Esophagus squamous epithelium (tissue), 5 donors: ENCODE results near the gene PTCHD4. TPM values are rescaled to one million over a fixed set of nuclear protein-coding genes. Genes with fewer than 3 reads are reported as not detected.

Experiments
- DNase-seq: peaks from one replicate; lab custom pipeline; 2025; lab: John Stamatoyannopoulos, UW
- H3K27ac ChIP-seq, 4 donors: fragments of 200-600 bp; sonication (generic); one replicate each; pipeline ENCODE4 v1.5.1; 2016 to 2019; ENCODE audit warnings: mild to moderate bottlenecking in 1 of 4
- H3K27me3 ChIP-seq, 4 donors: fragments of 200-600 bp; sonication (generic); 1 replicate in 3 of 4; 2 replicates in 1 of 4; pipeline versions ENCODE4 v1.5.1 to v1.6.0; 2017 to 2021; ENCODE audit warnings: antibody characterized with exemption in 1 of 4
- H3K36me3 ChIP-seq, 3 donors: fragments of 200-600 bp; sonication (generic); one replicate each; pipeline ENCODE4 v1.5.1; 2016 to 2019
- H3K4me1 ChIP-seq, 3 donors: fragments of 200-600 bp; sonication (generic); one replicate each; pipeline ENCODE4 v1.5.1; 2017 to 2019
- H3K4me3 ChIP-seq, 4 donors: fragments of 200-600 bp; sonication (generic); 1 replicate in 3 of 4; 2 replicates in 1 of 4; pipeline ENCODE4 v1.5.1; 2016 to 2019; ENCODE audit warnings: mild to moderate bottlenecking in 2 of 4, moderate library complexity in 1 of 4
- H3K9me3 ChIP-seq, 3 donors: fragments of 200-600 bp; sonication (generic); one replicate each; pipeline ENCODE4 v1.5.1; 2016 to 2019
- POLR2A ChIP-seq, 4 donors: fragments of 450-650 bp; IDR thresholded peaks; one replicate each; pipeline ENCODE4 v1.6.1; 2017; ENCODE audit warnings: antibody characterized with exemption in 4 of 4, mild to moderate bottlenecking in 4 of 4, moderate library complexity in 3 of 4
- WGBS, 2 donors: methylation state at CpG; one replicate each; pipeline ENCODE4 v1.1.5; 2018; 5-methylcytosine and 5-hydroxymethylcytosine counted together
- intact Hi-C: fragments of 100-400 bp; cut with DNase I; formaldehyde crosslinking; loops from one replicate; pipeline ENCODE4 v1.15.0; 2022
- total RNA-seq, 4 donors: library from RNA; depleted of rRNA; stranded (reverse); fragments of >200 nt; gene quantifications; one replicate each; pipeline ENCODE4 v1.1.0, GENCODE V29; 2016
- TF ChIP-seq, protein P1 (sequence below), 6 experiments: fragments of 450-650 bp in 4 of 6; fragments of 200-600 bp in 2 of 6; sonication (generic) in 2 of 6; IDR thresholded peaks; one replicate each; pipeline ENCODE4 v1.5.1; 2016 to 2019; ENCODE audit warnings: antibody characterized with exemption in 6 of 6, mild to moderate bottlenecking in 4 of 6, moderate library complexity in 4 of 6
- donor health status: DM: yes; HTN: yes; CAD: no.

The PTCHD4 gene
- total RNA-seq, 4 donors from 2014 or later, result 0.19 to 0.22 TPM; not detected in 2

DNA sequence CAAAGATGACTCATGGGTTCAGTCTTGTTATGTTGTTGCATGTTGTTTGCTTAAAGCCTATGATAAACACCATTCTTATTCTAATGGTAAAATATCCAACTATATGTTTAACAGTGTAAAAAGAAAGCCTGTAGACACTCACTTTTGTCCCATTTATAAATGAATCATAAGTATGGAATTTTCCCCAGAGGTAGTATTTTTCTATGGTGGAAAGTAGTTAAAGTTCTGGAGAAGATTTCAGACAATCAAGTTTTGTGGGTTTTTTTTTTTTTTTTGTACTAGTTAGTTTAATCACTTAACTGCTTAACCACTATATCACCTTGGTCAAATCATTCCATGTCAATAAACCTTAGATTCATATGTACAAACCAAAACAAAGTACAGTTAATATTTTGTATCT is 35.8 kb downstream of the PTCHD4 start:
- intact Hi-C loops, result no loop called here
- Histone ChIP-seq H3K4me3 (no peak overlapping the region), H3K9me3 (no peaks in the 10 kb centered on the region), H3K36me3 (no peaks in the 10 kb centered on the region), H3K4me1 (no peaks in the 10 kb centered on the region), H3K27ac (no peak overlapping the region), H3K27me3 (no peaks in the 10 kb centered on the region)
- no peak for TF ChIP-seq POLR2A (IDR thresholded peaks at IDR 0.05)
- TF ChIP-seq, protein P1, sequence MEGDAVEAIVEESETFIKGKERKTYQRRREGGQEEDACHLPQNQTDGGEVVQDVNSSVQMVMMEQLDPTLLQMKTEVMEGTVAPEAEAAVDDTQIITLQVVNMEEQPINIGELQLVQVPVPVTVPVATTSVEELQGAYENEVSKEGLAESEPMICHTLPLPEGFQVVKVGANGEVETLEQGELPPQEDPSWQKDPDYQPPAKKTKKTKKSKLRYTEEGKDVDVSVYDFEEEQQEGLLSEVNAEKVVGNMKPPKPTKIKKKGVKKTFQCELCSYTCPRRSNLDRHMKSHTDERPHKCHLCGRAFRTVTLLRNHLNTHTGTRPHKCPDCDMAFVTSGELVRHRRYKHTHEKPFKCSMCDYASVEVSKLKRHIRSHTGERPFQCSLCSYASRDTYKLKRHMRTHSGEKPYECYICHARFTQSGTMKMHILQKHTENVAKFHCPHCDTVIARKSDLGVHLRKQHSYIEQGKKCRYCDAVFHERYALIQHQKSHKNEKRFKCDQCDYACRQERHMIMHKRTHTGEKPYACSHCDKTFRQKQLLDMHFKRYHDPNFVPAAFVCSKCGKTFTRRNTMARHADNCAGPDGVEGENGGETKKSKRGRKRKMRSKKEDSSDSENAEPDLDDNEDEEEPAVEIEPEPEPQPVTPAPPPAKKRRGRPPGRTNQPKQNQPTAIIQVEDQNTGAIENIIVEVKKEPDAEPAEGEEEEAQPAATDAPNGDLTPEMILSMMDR (IDR thresholded peaks at IDR 0.05), result no peak
- no peak for DNase-seq

DNA sequence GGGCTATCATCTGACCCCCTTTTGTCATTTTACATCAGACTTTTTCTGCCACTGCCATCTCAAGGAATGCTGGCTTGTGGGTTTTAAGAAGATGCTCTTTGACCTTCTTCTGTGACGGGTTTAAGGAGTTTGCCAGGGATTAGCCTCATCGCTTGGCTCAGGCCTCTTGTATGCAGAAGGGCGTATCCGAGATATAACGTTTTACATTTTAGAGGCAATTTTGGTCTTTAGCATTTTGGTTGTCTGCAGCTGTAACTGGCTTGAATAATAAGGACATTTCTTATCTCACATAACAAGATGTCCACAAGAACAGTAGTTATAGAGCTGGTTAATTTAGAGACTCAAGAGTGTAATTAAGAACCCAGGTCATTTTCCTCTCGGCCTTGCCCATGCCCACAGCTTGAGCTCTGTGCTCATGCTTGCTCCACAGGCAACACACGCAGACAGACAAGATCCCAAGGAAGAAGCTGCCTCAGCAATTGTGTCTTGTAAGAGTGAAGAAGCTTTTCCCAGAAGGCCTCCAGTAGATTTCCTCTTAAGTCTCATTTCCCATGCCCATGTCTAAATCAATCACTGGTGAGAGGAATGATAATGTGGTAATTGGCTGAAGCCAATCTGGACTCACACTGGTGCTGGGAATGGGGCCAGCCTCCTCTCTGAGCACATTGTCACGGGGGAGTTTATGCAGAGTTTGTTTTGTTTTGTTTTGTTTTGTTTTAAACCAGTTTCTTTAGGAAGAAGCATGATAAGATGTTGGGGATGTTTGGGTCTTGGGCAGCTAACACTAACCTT is 36.8 kb downstream of the PTCHD4 start:
- H3K9me3 ChIP-seq, result no peaks in the 10 kb centered on the region
- no peak overlapping the region for H3K4me3 ChIP-seq
- peaks cover 0 to 4% (median 0%) of the 10 kb centered on the region in 3 donors for H3K4me1 ChIP-seq
- H3K36me3 ChIP-seq, result no peaks in the 10 kb centered on the region
- H3K27ac ChIP-seq, result no peak overlapping the region
- peaks cover 0 to 7% (median 0%) of the 10 kb centered on the region in 4 donors for H3K27me3 ChIP-seq
- WGBS, 2 donors, result 75 to 86% methylated on average over 8 of the region's 8 CpGs
- TF ChIP-seq, protein P1 (IDR thresholded peaks at IDR 0.05), result no peak
- TF ChIP-seq POLR2A (IDR thresholded peaks at IDR 0.05), result no peak
- no peak for DNase-seq
- intact Hi-C loops, result no loop called here

- H3K9me3 ChIP-seq, result no peaks in the 10 kb centered on the region
- H3K27ac ChIP-seq, result no peak overlapping the region
- peaks cover 0 to 16% (median 8%) of the 10 kb centered on the region in 3 donors for H3K4me1 ChIP-seq
- WGBS, 2 donors, result 55 to 69% methylated on average over 3 of the region's 3 CpGs
- intact Hi-C loops, result no loop called here
- no peak overlapping the region for H3K4me3 ChIP-seq
- peaks cover 0 to 28% (median 0%) of the 10 kb centered on the region in 4 donors for H3K27me3 ChIP-seq
- DNase-seq, result no peak
- TF ChIP-seq, protein P1 (IDR thresholded peaks at IDR 0.05), result no peak
- TF ChIP-seq POLR2A (IDR thresholded peaks at IDR 0.05), result no peak
- no peaks in the 10 kb centered on the region for H3K36me3 ChIP-seq
Observed at GRCh38 chr6:48071833-48072232, 39.2 kb downstream of the PTCHD4 start.

DNA sequence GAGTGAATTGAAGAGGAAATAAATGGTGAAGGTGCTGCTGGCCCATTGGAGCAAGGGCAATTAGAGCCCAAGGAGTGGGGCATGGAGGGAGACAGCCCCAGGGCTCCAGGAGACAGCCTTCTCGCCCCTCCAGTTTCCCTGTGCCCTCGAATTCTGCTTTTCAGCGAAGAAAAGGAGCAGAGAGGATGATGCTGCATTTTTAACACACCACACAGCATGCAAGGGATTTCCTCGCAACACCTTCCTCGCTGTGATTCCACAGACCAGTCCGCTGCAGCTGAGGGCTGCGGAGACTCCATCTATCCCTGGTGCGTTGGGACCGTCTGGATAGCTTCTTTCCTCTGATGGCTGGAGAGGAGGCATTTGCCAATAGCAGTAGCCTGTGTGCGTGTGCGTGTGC is 41.7 kb downstream of the PTCHD4 start:
- Histone ChIP-seq H3K4me3 (peak overlapping the region in 2 of 4 donors; percentile 36 to 59), H3K27me3 (peaks cover 0 to 28% (median 0%) of the 10 kb centered on the region in 4 donors), H3K36me3 (no peaks in the 10 kb centered on the region), H3K9me3 (no peaks in the 10 kb centered on the region), H3K4me1 (peaks cover 0 to 16% (median 8%) of the 10 kb centered on the region in 3 donors), H3K27ac (no peak overlapping the region)
- intact Hi-C loops, result no loop called here
- WGBS, 2 donors, result 42 to 69% methylated on average over 11 of the region's 11 CpGs
- no peak for TF ChIP-seq POLR2A (IDR thresholded peaks at IDR 0.05)
- TF ChIP-seq, protein P1 (IDR thresholded peaks at IDR 0.05), result no peak
- DNase-seq, result no peak
